IPS-NIHi7 (cell line): ENCODE measurements around the gene TMEM213.
A peak's percentile ranks its signal among the peaks of the same experiment; 100 is the strongest.

Experiments used
- DNase-seq: peaks from one replicate; pipeline ENCODE4 v3.0.0; 2012; ENCODE audit warnings: mixed read lengths; ENCODE audit errors: extremely low spot score

TMEM213 gene

GRCh38 chr7:138797715-138798320 lies at the start of gene TMEM213, which contains the start of gene ATP6V0A4:
TSS of gene TMEM213 (plus strand) at chr7:138797994. CDS start at chr7:138798105, 111 bp downstream.
TSS of gene ATP6V0A4 (minus strand) at chr7:138798196. CDS start at chr7:138771247, 26,949 bp downstream.
- DNase-seq, result peak; percentile 78

DNA sequence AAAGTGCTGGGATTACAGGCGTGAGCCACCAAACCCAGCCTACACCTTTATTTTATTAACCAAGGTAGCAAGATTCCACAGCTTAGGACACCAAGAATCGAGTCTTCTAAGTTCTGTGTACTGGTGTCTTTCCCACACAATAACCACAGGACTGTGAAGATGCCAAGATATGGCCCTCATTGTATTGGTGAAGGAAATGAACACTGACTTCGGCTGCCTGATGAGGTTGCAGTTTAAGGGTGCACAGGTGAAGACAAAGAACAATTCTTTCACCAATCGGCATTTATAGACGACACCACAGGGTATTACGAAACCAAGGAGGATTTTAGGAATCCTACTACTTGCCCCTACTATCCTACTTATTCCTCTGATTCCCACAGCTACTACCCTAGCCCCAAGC lies 49.1 kb upstream of the TMEM213 start:
- no peak for DNase-seq

DNA sequence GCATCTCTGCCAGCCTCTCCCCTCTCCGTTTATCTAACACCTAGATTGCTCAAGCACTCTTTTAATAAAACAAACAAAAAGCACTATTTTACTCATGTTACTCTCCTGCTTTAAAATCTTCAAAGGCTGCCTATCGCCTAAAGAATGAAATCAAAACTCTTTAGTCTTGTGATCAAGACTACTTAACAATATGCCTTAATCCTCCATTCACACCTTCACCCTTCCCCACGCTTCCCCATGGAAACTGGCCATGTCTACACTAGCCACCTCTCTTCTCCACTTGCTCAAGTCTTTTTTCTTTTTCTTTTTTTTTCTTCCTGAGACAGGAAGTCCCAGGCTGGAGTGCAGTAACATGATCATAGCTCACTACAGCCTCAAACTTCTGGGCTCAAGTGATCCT lies 47.8 kb upstream of the TMEM213 start:
- no peak for DNase-seq

- DNase-seq, result no peak
Measured at GRCh38 chr7:138750473-138750872, 47.3 kb upstream of the TMEM213 start.

GRCh38 chr7:138750901-138751464 lies 46.8 kb upstream of the TMEM213 start:
- no peak for DNase-seq

- no peak for DNase-seq
Measured at GRCh38 chr7:138752518-138753149, 45.2 kb upstream of the TMEM213 start.

GRCh38 chr7:138753150-138753518 lies 44.7 kb upstream of the TMEM213 start:
- DNase-seq, result peak; percentile 41

- DNase-seq, result no peak
Measured at GRCh38 chr7:138753610-138754009, 44.2 kb upstream of the TMEM213 start.

DNA sequence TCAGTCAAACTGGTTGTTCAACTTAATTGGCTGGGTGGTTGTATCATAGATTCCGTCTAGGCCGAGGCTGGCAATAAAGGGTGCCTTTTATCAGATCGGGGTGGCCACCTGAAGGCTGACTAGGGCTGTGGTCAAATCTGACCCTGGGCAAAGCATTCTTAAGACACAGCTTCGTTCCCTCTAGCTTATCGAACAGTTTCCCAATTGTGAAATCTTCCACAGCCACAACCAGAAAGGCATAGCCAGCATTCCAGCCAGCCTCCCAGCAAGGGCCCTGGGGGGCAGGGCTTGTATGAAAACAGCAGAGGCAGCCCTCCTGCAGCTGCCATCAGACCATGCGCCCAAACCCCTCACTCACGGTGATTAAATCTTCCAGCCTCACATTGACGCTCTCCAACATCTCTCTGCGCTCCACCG lies 42.5 kb upstream of the TMEM213 start:
- peak; percentile 63 for DNase-seq

DNA sequence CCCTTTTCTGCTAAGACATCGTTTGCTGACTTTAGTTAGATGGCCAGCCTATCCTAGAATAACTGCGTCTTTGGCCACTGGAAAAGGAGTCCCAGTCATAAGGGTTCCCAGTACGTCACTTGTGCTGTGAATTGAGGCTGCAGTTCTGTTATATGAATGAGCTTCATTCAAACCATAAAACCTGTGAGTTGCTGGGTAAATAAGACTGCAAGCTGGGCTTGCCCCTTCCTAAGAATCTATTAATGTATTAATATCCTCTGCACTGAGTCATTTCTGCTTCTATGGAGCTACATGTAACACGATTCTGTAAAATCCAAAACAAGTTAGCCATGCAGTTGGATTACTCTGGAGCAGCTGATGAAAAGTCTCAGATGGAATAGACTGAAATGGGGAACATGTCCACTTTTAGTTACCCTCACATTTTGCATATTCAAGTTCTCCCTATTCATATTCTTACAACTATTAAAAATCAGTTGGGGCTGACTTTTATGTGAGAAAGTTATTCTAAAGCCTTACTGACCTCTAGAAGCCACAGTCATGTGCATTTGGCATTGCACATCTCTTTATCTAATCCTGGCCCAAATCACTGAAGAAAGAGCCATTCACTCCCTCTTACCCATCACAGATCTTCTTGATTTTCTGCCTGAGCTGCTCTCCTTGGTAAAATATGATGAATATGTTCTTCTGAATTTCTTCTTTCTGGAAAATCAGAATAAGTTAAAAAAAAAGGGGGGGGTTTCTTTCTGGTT lies 41.8 kb upstream of the TMEM213 start:
- no peak for DNase-seq

DNA sequence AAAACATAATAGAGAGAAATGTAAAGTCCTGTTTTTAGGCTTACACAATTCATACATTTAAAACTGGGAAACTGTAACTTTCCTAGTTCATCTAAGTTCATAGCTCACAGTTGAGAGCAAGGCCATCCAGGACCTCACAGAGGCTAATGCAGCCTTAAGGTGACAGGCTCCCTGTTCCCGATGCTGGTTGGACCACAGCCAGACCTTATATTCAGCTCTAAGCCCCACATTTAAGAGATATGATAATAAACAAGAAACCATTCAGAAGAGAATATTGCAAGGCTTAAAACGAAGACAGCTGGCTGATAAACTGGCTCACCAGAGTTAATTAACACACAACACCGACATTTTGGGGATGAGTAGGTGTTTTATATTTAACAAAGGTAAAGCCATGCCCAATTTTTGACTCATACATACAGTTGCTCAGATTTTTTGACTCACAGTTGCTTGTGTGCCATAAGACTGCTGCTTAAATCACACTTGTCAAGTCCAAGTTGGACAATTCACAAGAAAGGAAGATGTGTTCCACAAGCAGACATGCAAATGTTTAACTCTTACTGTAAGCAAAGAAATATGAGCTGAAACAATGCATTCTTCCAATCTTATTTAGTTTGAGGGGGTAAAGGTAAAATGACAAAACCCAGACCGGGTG lies 41.1 kb upstream of the TMEM213 start:
- no peak for DNase-seq

- no peak for DNase-seq
Measured at GRCh38 chr7:138768241-138768640, 29.6 kb upstream of the TMEM213 start.

- DNase-seq, result no peak
Measured at GRCh38 chr7:138770904-138771303, 26.9 kb upstream of the TMEM213 start.

DNA sequence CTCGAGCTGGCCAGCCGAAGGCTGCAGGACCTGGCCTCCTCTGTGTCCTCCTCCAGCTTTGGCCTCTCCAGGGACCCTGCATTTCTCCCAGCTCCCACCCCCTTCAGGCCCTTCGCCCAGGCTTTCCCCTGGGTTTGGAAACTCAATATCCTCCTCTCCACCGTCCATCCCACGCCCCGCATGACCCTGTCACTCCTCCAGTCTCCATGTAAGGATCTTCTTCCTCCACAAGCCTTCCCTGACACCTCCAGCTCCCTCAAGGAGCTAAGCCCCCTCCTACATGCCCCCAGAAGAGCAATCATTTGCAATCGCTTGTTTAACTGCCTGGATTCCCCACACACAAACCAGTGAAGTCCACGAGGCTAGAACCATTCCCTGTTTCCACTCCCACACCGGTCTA lies 24.6 kb upstream of the TMEM213 start:
- peak; percentile 11 for DNase-seq

- DNase-seq, result peak; percentile 92
Measured at GRCh38 chr7:138773817-138774216, 24.0 kb upstream of the TMEM213 start.

- no peak for DNase-seq
Measured at GRCh38 chr7:138776166-138776833, 21.5 kb upstream of the TMEM213 start.

DNA sequence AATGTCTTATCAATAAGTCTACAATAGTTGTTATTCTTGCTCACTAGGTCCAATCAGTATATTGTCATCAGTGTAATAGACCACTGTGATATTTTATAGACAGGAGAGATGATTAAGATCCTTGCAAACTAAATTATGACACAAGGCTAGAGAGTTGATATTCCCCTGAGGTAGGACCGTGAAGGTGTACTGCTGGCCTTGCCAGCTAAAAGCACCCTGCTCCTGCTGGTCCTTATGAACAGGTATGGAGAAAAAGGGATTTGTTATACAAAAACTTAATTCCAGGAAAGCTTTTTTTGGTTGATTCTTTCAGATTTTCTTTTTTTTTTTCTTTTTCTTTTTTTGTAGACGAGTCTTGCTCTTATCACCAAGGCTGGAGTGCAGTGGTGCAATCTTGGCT lies 16.8 kb upstream of the TMEM213 start:
- no peak for DNase-seq

GRCh38 chr7:138784692-138785091 lies 13.1 kb upstream of the TMEM213 start:
- DNase-seq, result no peak

GRCh38 chr7:138785587-138786437 lies 12.0 kb upstream of the TMEM213 start:
- no peak for DNase-seq

- no peak for DNase-seq
Measured at GRCh38 chr7:138796038-138796615, 1.7 kb upstream of the TMEM213 start.
